HG02678 (cell line): ENCODE measurements around the gene USP32.
"Not testable (repeated sequence)": the region's sequence is repeated elsewhere in the genome, so short reads cannot be mapped to it uniquely, and the experiment has no call there.

Experiments used
- ATAC-seq: cut with Tn5 transposase; IDR thresholded peaks from one replicate; pipeline ENCODE4 v1.9.1; 2021; ENCODE audit warnings: mild to moderate bottlenecking, moderate library complexity; ENCODE audit not compliant: unreplicated experiment

USP32 gene

DNA sequence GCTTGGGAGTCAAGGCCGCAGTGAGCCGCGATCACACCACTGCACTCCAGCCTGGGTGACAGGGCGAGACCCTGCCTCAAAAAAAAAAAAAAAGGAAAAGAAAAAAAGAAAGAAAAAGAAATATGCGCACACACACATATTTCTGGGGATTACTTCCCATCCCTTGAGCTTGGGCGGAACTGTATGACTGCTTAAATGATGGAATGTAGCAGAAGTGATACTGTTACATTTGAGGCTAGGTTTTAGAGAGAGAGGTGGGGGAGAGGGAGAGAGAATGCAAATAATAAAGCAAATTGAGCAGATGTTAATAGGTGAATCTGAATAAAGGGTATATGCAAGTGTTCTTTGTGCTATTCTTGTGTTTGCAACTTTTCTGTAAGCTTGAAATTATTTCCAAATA, 12.0 kb upstream of the USP32 start:
- ATAC-seq: no peak

GRCh38 chr17:60403523-60403810, 11.5 kb upstream of the USP32 start:
- no peak for ATAC-seq

GRCh38 chr17:60401819-60402218, 9.9 kb upstream of the USP32 start:
- no peak for ATAC-seq

GRCh38 chr17:60398227-60398959, 6.5 kb upstream of the USP32 start:
- peak; percentile 67 for ATAC-seq

DNA sequence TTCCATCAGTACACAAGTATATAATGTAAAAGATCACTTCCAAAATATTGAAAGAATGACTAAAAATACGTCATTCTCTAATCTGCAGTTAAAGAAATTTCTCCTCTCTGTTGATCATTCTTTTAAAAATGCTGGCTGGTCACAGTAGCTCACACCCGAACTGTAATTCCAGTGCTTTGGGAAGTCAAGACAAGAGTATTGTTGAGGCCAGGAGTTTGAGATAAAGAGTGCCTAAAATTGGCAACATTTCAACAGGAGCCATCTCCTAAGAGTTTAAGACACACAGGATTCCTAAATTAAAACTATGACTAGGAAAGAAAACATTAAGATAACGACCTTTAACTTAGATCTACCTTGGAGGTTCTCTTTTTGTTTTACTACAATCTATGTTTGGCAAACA, 4.5 kb upstream of the USP32 start:
- ATAC-seq: no peak

DNA sequence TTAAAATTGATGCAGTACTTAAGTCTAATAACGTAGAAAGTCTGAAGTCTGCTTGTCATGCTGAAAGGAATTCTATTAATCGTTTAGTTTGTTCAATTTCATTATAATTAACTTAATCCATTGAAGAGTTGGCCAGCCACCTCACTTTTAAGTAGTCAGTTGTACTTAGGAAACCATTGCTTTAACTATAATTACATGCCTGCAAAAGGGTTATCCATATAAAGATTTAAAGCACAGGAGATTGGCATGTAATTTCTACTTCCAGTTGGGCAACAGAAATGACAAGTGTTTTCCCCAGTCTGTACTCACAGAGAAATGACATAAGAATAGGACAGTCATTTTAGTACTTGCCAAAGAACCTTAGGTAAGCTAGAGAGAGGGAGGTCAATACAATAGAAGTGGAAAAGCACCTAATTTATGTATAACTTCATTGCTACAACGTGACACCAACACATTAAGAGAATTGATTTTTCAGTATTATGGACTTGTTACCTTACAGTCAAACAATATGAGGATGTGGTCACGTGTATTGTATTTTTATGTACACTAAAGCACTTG, 3.7 kb upstream of the USP32 start:
- no peak for ATAC-seq

- no peak for ATAC-seq
Measured at GRCh38 chr17:60393840-60394723, 2.1 kb upstream of the USP32 start.

DNA sequence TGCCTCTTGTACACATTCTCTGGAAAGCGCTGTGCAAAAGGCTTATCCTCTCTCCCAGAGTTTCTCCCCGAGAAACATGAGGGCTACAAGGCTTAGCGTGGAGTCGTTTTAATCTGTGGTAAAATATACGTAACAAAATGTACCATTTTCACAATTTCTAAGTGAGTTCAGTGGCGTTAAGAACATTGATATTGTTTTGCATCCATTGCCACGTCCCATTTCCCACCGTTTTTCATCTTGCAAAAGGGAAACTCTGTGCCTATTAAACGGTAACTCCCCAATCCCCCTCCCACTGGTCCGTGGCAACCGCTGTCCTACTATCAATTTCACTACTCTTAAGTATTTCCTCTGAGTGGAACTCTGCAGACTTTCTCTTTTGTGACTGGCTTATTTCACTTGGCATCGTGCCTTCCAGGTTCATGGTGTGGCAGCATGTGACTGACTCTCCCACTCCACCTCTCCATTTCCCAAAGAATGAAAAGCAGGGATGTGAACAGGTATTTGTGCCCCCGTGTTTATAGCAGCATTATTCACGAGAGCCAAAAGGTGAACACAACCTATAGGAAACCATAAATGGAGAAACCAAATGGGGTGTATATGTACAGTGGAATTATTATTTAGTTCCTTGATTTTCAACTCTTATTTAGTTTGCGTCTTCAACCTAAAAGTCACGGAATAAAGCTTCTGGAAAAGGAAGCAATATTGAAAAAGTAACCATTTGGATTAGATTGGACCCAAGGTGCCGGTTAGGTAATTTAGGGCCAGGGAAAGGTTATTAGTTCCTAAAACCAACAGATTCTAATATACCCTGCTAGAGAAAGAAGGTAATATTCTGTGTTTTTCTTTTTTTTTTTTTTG, 1.1 kb upstream of the USP32 start:
- no peak for ATAC-seq

- ATAC-seq: peak; percentile 19
Measured at GRCh38 chr17:60391471-60392041, 377 bp downstream of the USP32 start.

GRCh38 chr17:60390925-60391470, 935 bp downstream of the USP32 start:
- ATAC-seq: no peak

GRCh38 chr17:60390186-60390585, 1.7 kb downstream of the USP32 start:
- ATAC-seq: no peak

GRCh38 chr17:60388742-60389141, 3.2 kb downstream of the USP32 start:
- no peak for ATAC-seq

DNA sequence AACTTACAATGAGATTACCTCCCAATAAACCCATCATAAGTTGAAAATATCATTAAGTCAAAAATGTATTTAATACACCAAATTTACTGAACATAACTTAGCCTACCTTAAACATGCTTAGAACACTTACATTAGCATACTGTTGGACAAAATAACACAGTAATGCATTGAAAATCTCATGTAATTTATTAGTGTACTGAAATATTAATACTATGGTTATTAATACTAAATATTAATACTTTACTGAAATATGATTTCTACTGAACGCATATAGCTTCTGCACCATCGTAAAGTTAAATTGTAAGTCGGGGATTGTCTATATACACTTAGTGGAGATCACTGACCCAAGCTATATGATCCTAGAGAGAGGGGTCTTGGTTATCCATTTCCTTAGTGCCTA, 4.3 kb downstream of the USP32 start:
- ATAC-seq: no peak

DNA sequence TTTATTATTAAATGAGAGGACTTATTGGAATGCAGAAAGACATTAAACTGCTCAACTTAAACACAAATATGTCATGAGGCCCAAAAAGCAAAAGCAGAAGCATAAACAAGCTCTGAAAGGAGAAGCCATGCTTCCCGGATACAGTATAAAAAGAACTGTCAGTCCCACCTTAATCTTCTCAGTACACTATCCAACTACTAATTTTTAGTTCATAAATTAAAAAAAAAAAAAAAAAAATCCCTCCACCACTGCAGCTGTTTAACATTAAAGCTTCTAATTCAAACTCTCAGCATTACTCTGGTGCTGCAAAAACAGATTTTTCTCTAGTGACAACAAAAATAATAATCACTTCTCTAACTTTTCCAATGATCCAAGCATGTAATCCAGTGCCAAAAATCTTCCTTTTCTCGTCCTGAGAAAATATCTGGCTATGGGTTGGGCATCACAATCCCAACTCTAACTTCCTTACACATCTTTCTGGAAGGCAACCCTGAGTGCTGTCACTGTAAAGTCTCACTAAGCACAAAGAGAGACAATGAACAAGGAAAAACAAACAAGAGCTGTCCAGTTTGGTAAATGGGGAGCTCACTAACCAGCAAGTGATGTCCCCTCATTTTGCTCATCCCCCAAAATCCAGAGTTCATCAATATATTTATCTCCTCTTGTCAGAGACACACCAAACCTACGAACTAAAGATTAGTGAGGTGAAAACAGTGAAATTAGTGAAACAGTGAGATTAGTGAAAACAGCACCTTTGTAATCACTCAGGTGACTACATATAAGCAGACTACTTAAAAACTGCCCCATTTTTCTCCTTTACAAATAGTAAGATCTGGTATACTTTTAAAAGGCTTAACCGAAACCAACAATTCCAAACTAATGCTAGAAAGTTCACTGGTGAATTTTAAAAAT, 5.5 kb downstream of the USP32 start:
- ATAC-seq: no peak

- ATAC-seq: not testable (repeated sequence)
Measured at GRCh38 chr17:60384921-60385320, 7.0 kb downstream of the USP32 start.

DNA sequence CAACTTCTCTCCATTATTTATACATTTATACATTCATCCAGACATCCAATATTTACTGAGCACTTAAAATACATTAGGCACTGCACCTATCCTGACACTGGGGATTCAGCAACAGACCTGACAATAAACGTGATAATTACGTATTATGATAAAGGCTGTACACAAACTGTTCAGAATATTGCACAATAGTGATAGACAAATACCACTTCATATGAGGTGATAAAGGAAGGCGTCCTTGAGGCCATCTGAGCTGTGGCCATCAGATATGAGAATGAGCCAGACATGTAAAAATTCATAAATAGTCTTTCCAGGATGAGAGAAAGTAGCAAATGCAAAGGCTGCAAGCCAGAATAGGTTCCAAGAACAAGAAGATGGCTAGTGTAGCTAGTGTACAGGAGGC, 8.6 kb downstream of the USP32 start:
- no peak for ATAC-seq

DNA sequence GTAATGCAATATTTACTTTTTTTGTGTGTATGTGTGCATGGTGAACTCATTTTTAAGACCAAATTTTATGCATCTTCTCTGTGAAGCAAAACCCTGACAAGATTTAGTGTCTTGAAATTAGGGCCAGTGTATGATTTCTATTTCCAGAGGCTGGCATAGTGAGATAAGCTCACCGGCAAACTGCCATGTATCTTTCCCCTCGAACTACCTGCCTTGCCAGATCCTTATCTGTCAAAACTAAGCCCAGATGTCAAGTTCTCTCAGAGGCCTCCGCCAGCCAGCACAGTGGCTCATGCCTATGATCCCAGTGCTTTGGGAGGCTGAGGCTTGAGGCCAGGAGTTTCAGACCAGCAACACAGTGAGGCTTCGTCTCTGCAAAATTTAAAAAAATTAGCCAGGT, 10.0 kb downstream of the USP32 start:
- no peak for ATAC-seq

GRCh38 chr17:60379461-60379860, 12.5 kb downstream of the USP32 start:
- ATAC-seq: not testable (repeated sequence)

- ATAC-seq: not testable (repeated sequence)
Measured at GRCh38 chr17:60378187-60378586, 13.7 kb downstream of the USP32 start.
